Transverse colon (tissue), 4 donors: Measurements from ENCODE around the gene TREH. TPM values are rescaled to one million over a fixed set of nuclear protein-coding genes. Genes with fewer than 3 reads are reported as not detected.

ENCODE experiments used
- DNase-seq: peaks from one replicate; pipeline ENCODE4 v3.0.0-alpha.2; 2019
- H3K27ac ChIP-seq, 4 donors: fragments of 200-600 bp; sonication (generic); 2 replicates each; pipeline ENCODE4 v1.5.1; 2016 to 2018; ENCODE audit warnings: inconsistent platforms in 4 of 4
- H3K27me3 ChIP-seq: fragments of 200-600 bp; sonication (generic); 2 replicates; pipeline ENCODE4 v1.5.1; 2017; ENCODE audit warnings: inconsistent platforms
- H3K36me3 ChIP-seq, 4 donors: fragments of 200-600 bp; sonication (generic); 2 replicates each; pipeline ENCODE4 v1.5.1; 2017 to 2019; ENCODE audit warnings: inconsistent platforms in 4 of 4
- H3K4me1 ChIP-seq, 4 donors: fragments of 200-600 bp; sonication (generic); 2 replicates each; pipeline ENCODE4 v1.5.1; 2017 to 2020; ENCODE audit warnings: inconsistent platforms in 4 of 4
- H3K4me3 ChIP-seq, 4 donors: fragments of 200-600 bp; sonication (generic); 1 replicate in 1 of 4; 2 replicates in 3 of 4; pipeline versions ENCODE4 v1.5.1 to v1.6.1; 2017 to 2019; ENCODE audit warnings: inconsistent platforms in 4 of 4
- H3K9me3 ChIP-seq, 2 donors: fragments of 200-600 bp; sonication (generic); 2 replicates each; pipeline ENCODE4 v1.5.1; 2017 to 2019; ENCODE audit warnings: inconsistent platforms in 2 of 2
- EP300 ChIP-seq: sonication (generic); formaldehyde crosslinking; IDR thresholded peaks from one replicate; pipeline ENCODE4 v1.6.1; 2017; ENCODE audit warnings: antibody characterized with exemption, low read depth
- POLR2A ChIP-seq: fragments of 450-650 bp; IDR thresholded peaks from one replicate; pipeline ENCODE4 v1.6.1; 2016; ENCODE audit warnings: antibody characterized with exemption, mild to moderate bottlenecking, moderate library complexity
- POLR2AphosphoS5 ChIP-seq, 3 donors: sonication (generic); formaldehyde crosslinking; IDR thresholded peaks; one replicate each; pipeline ENCODE4 v1.6.1; 2016; ENCODE audit warnings: antibody characterized with exemption in 3 of 3
- WGBS, 2 donors: methylation state at CpG; one replicate each; pipeline ENCODE4 v1.1.5; 2018; ENCODE audit warnings: low coverage in 1 of 2; 5-methylcytosine and 5-hydroxymethylcytosine counted together
- in situ Hi-C, 4 donors: fragments of 200-750 bp; cut with MboI; loops; one replicate each; pipeline versions ENCODE4 v1.15.0 to v1.15.1; 2017; ENCODE audit warnings: low sequenced_read_pairs in 3 of 4, low pct_ligation_motif_present in 1 of 4, low pct_unique_long_range_greater_than_20kb in 1 of 4
- intact Hi-C: fragments of 100-400 bp; cut with DNase I; formaldehyde crosslinking; loops from one replicate; pipeline ENCODE4 v1.15.1; 2023; ENCODE audit warnings: low total_unique reads
- total RNA-seq, 4 donors: library from RNA; depleted of rRNA; stranded (reverse); fragments of >200 nt; gene quantifications; one replicate each; pipeline ENCODE4 v1.1.0, GENCODE V29; 2016
- TF ChIP-seq, protein P1 (sequence below), 5 experiments: fragments of 200-600 bp in 3 of 5; fragments of 450-650 bp in 2 of 5; sonication (generic) in 3 of 5; IDR thresholded peaks; 1 replicate in 2 of 5; 2 replicates in 3 of 5; pipeline ENCODE4 v1.5.1; 2016 to 2017; ENCODE audit warnings: antibody characterized with exemption in 5 of 5, inconsistent platforms in 3 of 5, mild to moderate bottlenecking in 2 of 5, moderate library complexity in 1 of 5

The TREH gene
- total RNA-seq, 4 donors from 2014 or later = 4.9 to 5.6 TPM; not detected in 2

DNA sequence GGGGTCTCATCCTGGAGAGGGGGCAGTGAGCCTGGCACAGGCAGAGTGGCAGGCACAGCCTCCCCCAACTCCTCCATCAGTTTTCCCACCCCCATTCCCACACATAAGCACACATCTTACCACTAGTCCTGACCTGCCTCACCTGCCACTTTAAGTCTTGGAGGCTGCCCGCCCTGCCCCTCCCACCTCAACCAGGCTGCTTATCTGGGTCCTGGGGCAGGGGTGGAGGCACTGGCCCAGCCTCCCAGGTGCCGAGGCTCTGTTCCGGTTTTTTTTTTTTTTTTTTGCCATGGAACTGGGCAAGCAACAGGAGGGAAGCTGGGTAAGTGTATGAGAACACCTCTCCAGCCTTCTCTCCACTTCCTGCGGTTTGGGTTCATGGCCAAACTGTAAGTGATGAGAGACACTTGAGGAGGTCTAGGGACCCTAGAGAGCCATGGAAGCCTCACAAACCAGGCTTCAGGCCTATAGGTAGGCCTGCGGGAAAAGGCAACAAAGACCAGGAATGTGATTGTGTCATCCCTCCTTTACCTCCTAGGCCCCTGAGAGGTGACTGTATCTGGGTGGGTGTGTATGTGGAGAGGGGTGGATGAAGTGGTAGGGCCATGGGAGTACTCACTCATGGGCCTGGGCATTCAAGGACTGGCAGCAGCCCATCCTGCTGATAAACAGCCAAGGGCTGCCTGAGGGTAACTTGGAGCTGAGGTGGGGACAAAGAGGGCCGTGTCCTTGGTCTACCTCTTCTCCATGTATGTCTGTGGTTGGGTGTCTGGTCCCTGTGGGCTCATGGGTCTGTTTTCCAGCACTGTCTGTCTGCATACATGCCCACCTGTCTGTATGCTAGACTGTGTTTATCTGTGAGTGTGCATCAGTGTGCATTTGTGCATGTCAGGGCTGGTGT is 49.4 kb downstream of the TREH start:
- H3K27me3 ChIP-seq = no peaks in the 10 kb centered on the region
- TF ChIP-seq EP300 (no peak), POLR2AphosphoS5 (IDR thresholded peaks at IDR 0.05) (no peak), POLR2A (no peak)
- TF ChIP-seq, protein P1, sequence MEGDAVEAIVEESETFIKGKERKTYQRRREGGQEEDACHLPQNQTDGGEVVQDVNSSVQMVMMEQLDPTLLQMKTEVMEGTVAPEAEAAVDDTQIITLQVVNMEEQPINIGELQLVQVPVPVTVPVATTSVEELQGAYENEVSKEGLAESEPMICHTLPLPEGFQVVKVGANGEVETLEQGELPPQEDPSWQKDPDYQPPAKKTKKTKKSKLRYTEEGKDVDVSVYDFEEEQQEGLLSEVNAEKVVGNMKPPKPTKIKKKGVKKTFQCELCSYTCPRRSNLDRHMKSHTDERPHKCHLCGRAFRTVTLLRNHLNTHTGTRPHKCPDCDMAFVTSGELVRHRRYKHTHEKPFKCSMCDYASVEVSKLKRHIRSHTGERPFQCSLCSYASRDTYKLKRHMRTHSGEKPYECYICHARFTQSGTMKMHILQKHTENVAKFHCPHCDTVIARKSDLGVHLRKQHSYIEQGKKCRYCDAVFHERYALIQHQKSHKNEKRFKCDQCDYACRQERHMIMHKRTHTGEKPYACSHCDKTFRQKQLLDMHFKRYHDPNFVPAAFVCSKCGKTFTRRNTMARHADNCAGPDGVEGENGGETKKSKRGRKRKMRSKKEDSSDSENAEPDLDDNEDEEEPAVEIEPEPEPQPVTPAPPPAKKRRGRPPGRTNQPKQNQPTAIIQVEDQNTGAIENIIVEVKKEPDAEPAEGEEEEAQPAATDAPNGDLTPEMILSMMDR (IDR thresholded peaks at IDR 0.05) = no peak
- in situ Hi-C loops (no loop called here), intact Hi-C loops (no loop called here)
- peak overlapping the region; percentile 82 to 86 (median 84) for H3K27ac ChIP-seq
- H3K36me3 ChIP-seq = no peaks in the 10 kb centered on the region
- H3K4me3 ChIP-seq = peak overlapping the region in 3 of 4 donors; percentile 29 to 52 (median 32)
- DNase-seq = peak; percentile 77
- H3K4me1 ChIP-seq = peaks cover 21 to 61% (median 53%) of the 10 kb centered on the region in 4 donors
- 60 to 64% methylated on average over 1 to 6 of the region's 6 CpGs for WGBS, 2 donors
- no peaks in the 10 kb centered on the region for H3K9me3 ChIP-seq

DNA sequence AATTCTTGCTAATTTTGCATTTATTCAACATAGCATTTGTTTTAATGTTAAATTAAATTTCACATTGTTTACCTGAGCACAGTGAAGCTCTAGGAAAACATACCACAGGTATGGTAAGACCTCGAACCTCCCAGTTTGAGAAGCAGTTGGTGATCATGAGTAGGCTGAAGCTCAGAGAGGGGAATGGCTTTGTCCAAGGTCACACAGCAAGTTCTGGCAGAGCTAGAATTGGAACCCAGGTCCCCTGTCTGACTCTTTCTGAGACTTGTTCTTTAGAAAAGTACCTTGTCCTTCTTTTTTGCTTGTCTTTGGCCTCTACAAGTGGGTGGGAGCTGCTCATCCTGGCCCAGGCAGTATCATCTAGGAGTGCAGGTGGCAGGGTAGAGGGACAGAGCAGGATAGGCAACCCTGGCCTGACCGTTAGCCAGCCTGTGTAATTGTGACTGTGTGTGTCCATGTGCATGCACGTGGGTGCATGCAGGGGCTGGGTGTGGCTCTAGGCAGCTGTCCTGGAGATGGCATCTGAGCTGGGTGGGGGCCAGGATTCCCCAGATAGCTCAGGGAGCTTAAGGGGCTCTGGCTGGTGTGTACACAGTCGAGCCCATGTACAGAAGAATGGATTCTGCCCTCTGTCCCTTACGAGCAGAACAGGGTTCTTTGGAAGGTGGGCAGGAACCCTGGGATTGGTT is 50.4 kb downstream of the TREH start:
- peaks cover 14 to 51% (median 44%) of the 10 kb centered on the region in 4 donors for H3K4me1 ChIP-seq
- H3K27me3 ChIP-seq = no peaks in the 10 kb centered on the region
- TF ChIP-seq POLR2AphosphoS5 (IDR thresholded peaks at IDR 0.05) (no peak), EP300 (no peak), POLR2A (no peak)
- TF ChIP-seq, protein P1 (IDR thresholded peaks at IDR 0.05) = no peak
- no peak for DNase-seq
- intact Hi-C loops (no loop called here), in situ Hi-C loops (no loop called here)
- H3K9me3 ChIP-seq = no peaks in the 10 kb centered on the region
- H3K36me3 ChIP-seq = no peaks in the 10 kb centered on the region
- WGBS, 2 donors = 42 to 47% methylated on average over 2 to 5 of the region's 5 CpGs
- H3K4me3 ChIP-seq = no peak overlapping the region
- H3K27ac ChIP-seq = peak overlapping the region in 2 of 4 donors; percentile 85 to 86

DNA sequence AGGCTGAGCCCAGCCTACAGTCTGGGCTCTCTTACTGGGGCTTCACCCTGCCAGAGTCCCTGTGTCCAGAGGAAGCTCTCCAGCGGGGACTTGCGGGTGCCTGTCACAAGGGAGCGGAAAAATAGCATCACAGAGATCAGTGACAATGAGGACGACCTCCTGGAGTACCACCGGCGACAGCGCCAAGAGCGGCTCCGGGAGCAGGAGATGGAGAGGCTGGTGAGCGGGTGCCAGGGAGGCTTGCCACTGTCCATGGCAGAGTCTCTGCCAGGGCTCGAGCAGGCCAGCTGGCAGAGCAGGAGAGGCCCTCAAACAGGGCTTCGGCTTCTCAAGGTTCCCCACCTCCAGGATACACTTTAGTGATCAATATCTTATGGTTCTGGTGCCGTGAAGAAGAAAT is 51.0 kb downstream of the TREH start:
- in situ Hi-C loops (no loop called here), intact Hi-C loops (no loop called here)
- H3K27ac ChIP-seq = no peak overlapping the region
- no peaks in the 10 kb centered on the region for H3K27me3 ChIP-seq
- no peak for DNase-seq
- no peaks in the 10 kb centered on the region for H3K9me3 ChIP-seq
- 83 to 84% methylated on average over 5 to 13 of the region's 13 CpGs for WGBS, 2 donors
- TF ChIP-seq, protein P1 (IDR thresholded peaks at IDR 0.05) = no peak
- TF ChIP-seq POLR2A = no peak
- TF ChIP-seq POLR2AphosphoS5 (IDR thresholded peaks at IDR 0.05) = no peak
- no peak for TF ChIP-seq EP300
- H3K4me3 ChIP-seq = no peak overlapping the region
- no peaks in the 10 kb centered on the region for H3K36me3 ChIP-seq
- peaks cover 9 to 45% (median 38%) of the 10 kb centered on the region in 4 donors for H3K4me1 ChIP-seq

DNA sequence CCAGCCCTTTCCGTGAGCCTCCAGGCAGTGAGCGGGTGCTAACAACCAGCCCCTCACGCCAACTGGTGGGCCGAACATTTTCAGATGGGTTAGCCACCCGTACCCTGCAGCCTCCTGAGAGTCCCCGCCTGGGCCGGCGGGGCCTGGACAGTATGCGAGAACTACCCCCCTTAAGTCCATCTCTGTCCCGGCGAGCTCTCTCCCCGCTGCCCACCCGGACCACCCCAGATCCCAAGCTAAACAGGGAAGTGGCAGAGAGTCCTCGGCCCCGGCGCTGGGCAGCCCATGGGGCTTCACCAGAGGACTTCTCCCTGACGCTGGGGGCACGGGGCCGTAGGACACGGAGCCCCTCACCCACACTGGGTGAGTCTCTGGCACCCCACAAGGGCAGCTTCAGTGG is 51.4 kb downstream of the TREH start:
- Histone ChIP-seq H3K36me3 (no peaks in the 10 kb centered on the region), H3K4me3 (no peak overlapping the region), H3K27me3 (no peaks in the 10 kb centered on the region), H3K27ac (no peak overlapping the region), H3K4me1 (peaks cover 5 to 45% (median 36%) of the 10 kb centered on the region in 4 donors), H3K9me3 (no peaks in the 10 kb centered on the region)
- TF ChIP-seq POLR2AphosphoS5 (IDR thresholded peaks at IDR 0.05) (no peak), POLR2A (no peak), EP300 (no peak)
- TF ChIP-seq, protein P1 (IDR thresholded peaks at IDR 0.05) = no peak
- in situ Hi-C loops (no loop called here), intact Hi-C loops (no loop called here)
- 89% methylated on average over 20 of the region's 20 CpGs; no CpG with 5 or more reads in 1 of the 2 donors for WGBS, 2 donors
- DNase-seq = no peak
